COLO668 (cell line): ENCODE measurements around the gene STX12.
"Not testable (repeated sequence)": the region's sequence is repeated elsewhere in the genome, so short reads cannot be mapped to it uniquely, and the experiment has no call there.

ENCODE experiments used
- DNase-seq: peaks from one replicate; lab custom pipeline; 2025; ENCODE audit not compliant: unreplicated experiment; lab: John Stamatoyannopoulos, UW

Gene STX12

DNA sequence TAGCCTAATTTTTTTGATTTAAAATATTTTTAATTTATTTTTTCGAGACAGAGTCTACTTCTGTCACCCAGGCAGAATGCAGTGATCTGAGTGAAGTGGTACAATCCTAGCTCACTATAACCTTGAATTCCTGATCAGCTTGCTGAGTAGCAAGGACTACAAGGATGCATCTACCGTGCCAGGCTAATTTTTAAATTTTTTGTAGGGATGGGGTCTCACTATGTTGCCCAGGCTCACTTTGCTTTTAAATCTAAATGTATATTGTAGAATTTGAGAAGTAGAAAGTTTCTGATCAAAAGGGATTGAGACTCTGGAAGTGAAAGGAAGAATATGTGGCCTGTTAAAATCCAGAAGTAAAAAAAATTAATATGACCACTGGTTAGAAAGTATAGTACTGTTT lies 1.6 kb downstream of the STX12 start:
- no peak for DNase-seq

DNA sequence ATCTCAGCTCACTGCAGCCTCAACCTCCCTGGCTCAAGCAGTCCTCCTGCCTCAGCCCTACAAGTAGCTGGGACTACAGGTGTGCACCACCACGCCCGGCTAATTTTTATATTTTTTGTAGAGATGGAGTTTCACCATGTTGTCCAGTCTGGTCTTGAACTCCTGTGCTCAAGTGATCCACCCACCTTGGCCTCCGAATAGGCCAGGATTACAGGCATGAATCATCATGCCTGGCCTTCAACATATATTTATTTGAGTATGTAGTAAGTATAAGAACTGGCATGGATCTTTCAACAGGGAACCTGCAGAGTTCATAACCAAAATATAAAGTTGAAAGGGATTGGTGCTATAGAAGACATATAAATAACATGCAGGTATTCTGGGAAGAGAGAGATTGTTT lies 2.3 kb downstream of the STX12 start:
- not testable (repeated sequence) for DNase-seq

- not testable (repeated sequence) for DNase-seq
Measured at GRCh38 chr1:27776276-27776675, 3.3 kb downstream of the STX12 start.

DNA sequence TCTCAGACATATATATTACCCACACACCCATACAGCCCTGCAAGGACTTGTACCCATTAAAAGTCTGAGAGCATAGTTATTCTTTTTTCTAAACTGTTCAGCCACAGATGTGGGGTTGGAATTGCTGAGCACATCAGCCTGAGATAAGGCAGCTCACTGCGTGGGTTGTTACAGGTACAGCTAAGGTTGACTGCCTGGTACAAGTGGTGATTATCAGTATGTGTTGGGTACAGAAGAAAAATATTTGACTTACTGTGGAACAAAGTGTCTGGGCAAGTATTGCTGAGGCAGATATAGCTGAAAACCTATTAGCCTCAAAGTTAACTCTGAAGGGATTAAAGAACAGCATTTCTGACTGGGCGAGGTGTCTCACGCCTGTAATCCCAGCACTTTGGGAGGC lies 5.0 kb downstream of the STX12 start:
- no peak for DNase-seq

- no peak for DNase-seq
Measured at GRCh38 chr1:27779122-27779521, 6.1 kb downstream of the STX12 start.

DNA sequence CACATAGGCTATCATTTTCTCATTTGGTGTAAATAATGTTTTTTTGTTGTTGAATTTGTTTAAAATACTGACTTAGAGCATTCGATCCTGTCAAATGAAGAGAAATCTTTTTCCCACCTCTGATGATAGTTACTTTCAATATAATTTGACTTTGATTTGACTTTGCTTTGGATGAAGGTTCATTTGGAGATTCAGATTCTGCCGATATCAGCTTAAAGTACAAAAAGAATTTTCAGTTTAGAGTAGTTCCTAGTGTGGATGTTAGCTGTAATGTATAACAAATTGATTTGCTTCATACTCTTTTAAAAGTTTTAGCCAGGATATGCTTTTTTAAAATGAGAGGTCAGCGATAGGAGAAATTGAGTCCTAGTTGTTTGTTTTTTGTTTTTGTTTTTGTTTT lies 9.9 kb downstream of the STX12 start:
- DNase-seq, result no peak

DNA sequence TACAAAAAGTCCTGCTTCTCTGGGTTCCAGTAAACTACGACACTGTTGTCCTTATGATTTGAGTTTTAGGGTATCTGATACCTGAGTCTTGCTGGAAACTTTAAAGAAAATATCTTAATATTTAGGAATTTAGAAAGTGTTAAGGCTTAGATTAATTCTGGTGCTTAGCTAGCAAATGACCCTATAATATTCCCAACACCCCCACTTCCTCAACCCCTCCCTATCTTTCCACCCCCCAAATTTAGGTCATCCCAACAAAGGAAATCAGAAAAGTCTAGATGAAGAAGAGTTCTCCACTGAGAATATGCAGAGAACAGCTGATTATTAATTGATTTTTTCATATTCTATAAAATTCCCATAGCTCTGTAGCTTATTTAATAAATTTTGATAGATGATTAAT lies 11.7 kb downstream of the STX12 start:
- DNase-seq, result no peak

- no peak for DNase-seq
Measured at GRCh38 chr1:27785781-27786455, 12.9 kb downstream of the STX12 start.

GRCh38 chr1:27787895-27788294 lies 14.9 kb downstream of the STX12 start:
- DNase-seq, result no peak

- no peak for DNase-seq
Measured at GRCh38 chr1:27789540-27790041, 16.6 kb downstream of the STX12 start.

GRCh38 chr1:27790270-27790669 lies 17.3 kb downstream of the STX12 start:
- DNase-seq, result not testable (repeated sequence)

DNA sequence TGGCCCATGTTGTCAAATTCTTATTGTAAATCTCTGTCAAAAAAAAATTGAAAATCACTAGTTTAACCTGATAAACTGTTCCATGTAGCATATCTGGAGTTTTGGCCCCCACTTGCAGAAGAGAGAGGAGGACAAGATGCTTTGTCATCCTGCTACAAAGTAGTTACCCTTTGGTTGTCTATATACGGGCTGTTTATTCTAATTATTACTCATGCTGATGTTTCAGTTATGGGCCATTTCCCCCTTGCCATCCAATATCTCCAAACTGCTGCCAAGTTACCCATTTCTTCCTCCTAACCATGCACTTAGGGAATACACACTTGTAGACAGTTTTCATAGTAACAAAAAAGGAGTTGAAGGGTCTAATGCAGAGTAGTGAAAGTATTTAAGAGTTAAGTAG lies 22.6 kb downstream of the STX12 start:
- DNase-seq, result no peak

DNA sequence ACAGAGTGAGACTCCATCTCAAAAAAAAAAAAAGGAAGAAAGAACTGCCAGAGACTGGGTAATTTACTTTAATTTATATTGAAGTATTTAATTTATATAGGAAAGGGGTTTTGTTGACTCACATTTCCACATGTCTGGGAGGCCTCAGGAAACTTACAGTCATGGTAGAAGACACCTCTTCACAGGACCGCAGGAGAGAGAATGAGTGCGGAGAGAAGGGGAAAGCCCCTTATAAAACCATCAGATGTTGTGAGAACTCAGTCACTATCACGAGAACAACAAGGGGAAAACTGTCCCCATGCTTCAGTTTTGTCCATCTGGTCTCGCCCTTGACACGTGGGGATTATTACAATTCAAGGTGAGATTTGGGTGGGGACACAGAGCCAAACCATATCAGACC lies 31.8 kb downstream of the STX12 start:
- DNase-seq, result no peak

DNA sequence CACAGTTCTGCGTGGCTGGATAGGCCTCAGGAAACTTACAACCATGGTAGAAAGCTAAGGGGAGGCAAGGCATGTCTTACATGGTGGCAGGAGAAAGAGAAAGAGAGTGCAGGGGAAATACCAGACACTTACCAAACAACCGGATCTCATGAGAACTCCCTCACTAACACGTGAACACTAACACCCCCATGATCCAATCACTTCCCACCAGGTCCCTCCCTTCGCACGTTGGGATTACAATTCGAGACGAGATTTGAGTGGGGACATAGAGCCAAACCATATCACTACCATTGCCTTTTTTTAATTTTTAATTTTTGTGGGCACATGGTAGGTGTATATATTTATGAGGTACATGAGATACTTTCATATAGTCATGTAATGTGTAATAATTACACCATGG lies 33.7 kb downstream of the STX12 start:
- DNase-seq, result no peak

GRCh38 chr1:27807385-27807784 lies 34.4 kb downstream of the STX12 start:
- DNase-seq, result no peak

DNA sequence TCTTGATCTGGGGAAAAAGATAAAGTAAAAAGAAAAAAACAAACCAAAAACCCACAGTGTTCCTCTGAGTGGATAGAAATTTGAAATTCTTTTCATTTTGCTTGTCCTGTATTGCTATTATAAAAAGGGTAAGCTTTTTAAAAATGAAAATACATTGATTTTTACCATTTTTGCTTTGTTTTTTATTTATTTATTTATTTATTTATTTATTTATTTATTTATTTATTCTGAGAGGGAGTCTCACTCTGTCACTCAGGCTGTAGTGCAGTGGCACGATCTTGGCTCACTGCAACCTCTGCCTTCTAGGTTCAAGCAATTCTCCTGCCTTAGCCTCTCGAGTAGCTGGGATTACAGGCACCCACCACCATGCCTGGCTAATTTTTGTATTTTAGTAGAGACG lies 35.1 kb downstream of the STX12 start:
- not testable (repeated sequence) for DNase-seq

- no peak for DNase-seq
Measured at GRCh38 chr1:27809883-27810282, 36.9 kb downstream of the STX12 start.

DNA sequence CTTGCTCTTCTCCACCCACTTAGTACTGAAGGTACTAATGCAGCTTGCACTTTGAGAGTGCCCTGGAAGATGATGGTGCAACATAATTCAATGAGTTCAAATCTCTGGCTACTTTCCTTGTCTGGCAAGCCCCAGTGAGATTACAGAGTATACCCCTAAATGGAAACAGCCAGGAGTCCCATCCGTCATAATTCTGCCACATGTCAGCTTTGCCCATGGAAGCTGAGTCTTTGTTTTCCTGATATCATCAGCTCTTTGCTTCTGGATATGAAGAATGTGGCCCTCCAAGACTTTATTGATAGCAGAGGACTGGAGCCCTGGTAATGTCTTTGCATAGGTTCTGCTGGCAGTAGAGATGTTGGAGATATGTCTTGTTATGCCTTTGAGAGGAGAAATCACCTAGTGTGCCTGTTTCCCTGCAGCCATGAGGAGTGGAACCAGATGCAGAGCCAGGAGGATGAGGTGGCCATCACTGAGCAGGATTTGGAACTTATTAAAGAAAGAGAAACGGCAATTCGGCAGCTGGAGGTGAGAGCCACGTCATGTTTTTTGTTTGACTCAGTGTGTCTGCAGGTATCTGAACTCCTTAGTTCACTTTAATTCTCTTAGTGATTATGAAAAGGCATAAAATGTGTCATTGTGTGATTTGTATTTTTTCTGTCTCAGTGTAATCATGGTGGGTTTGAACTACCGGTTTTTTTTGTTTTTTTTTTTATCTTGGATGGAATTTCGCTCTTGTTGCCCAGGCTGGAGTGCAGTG lies 38.9 kb downstream of the STX12 start:
- DNase-seq, result no peak

DNA sequence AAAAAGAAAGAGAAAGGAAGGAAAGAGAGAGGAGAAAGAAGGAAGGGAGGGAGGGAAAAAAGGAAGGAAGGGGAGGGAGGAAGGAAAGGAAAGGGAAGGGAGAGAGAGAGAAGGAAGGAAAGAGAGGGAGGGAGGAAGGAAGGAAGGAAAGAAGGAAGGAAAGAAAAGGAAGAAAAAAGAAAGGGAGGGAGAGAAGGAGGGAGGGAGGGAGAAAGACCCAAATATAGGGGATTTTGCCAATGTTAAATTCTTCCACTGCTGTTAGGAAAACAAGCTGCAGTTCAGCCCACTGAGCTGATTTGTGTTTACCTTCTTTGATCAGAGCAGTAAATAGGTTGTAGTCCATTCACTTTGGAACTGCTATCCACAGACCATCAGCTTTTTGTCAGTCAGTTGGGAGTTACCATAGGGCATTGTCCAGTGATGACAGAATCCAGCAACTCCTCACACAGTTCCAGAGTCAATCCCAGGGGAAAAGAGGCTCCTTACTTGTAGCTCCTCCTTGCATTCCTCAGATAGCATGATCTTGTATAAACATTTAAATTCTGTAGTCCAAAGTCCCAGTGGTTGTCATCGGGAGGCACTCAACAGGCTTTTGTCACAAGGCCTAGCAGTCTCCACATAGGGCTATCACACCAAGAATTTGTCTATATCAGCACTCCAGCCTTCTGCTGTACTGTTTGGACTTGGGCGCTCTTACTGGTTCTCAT lies 44.1 kb downstream of the STX12 start:
- no peak for DNase-seq

GRCh38 chr1:27821761-27822315 lies 48.8 kb downstream of the STX12 start:
- DNase-seq, result no peak

DNA sequence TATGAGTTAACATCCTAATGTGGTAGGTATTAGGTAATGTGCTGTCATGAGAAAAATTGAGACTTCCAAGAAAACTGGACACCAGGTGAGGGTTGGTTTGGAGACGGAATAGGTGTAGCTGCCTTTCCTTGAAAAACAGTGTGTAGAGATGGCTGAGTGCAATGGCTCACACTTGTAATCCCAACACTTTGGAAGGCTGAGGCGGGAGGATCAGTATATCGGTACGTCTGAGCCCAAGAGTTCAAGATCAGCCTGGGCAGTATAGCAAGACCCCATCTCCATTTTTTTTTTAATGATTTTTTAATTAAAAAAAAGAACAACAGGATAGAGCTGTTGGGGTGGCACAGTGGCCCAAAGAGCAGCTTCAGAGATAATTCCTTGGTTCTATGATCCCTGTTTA lies 50.8 kb downstream of the STX12 start:
- no peak for DNase-seq

GRCh38 chr1:27824411-27824810 lies 51.4 kb downstream of the STX12 start:
- DNase-seq, result no peak
